ENCODE data around the gene TRMT13.
A peak's percentile ranks its signal among the peaks of the same experiment; 100 is the strongest.
"Not testable (repeated sequence)": the region's sequence is repeated elsewhere in the genome, so short reads cannot be mapped to it uniquely, and the experiment has no call there.

The TRMT13 gene

GRCh38 chr1:100164702-100165101 lies 31.7 kb downstream of the TRMT13 start:
- DNase-seq: no peak

GRCh38 chr1:100168051-100168450 lies 35.1 kb downstream of the TRMT13 start:
- DNase-seq: no peak

- no peak for DNase-seq
Measured at GRCh38 chr1:100177295-100178041, 44.5 kb downstream of the TRMT13 start.

DNA sequence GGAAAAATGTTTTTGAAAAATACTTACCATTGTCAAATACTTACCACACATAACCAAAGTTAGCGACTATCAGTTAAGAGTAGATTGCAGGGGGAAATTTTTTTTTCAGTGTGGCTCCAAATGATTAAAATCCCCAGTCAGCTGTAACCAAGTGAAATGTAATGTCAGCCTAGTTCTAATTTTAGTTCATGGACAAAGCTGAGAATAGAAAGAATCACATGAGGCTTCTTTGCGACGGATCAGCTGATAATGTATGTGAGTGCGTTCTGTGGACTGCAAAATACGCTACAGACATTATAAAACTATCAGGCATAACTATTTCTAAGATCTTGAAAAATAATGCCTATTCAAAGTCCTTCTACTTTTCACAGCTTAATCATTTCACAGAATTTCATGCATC lies 45.1 kb downstream of the TRMT13 start, which contains the start of gene LRRC39:
LRRC39 (minus strand) TSS at position 166 of the 400 bp plus-strand sequence. CDS start 9,740 bp downstream, outside the sequence.
- DNase-seq: no peak

DNA sequence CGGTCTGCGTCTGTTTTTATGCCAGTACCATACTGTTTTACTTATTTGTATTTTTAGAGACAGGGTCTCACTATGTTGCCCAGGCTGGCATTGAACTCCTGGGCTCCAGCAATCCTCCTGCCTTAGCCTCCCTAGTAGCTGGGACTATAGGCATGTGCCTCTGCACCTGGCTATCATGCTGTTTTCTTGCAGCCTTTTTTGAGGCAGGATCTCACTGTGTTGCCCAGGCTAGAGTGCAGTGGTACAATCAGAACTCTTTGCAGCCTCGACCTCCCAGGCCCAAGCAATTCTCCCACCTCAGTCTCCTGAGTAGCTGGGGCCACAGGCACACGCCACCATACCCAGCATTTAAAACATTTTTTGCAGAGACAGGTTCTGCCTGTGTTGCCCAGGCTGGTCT lies 50.4 kb downstream of the TRMT13 start:
- no peak for DNase-seq

GRCh38 chr1:100184536-100184935 lies 51.6 kb downstream of the TRMT13 start:
- DNase-seq: no peak

- DNase-seq: no peak
Measured at GRCh38 chr1:100187912-100188311, 54.9 kb downstream of the TRMT13 start.

DNA sequence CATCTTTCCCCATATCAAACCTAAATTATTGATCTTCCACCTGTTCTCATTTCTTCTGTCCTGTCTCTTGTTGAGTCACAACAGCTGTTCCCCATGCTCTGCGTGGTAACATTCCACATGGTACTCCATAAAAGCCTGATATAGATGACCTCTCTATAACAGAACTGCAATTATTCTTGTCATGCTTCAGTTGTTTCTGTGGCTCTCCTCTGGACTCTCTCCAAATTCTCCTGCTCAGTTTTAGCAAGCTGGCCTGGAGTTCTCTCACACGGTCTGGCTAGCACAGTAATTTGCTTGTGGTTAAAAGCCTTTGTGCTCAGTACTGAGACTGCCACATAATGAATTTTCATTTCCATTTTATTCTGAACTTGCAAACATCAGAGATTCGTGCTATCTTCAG lies 55.7 kb downstream of the TRMT13 start:
- DNase-seq: peak; percentile 55

DNA sequence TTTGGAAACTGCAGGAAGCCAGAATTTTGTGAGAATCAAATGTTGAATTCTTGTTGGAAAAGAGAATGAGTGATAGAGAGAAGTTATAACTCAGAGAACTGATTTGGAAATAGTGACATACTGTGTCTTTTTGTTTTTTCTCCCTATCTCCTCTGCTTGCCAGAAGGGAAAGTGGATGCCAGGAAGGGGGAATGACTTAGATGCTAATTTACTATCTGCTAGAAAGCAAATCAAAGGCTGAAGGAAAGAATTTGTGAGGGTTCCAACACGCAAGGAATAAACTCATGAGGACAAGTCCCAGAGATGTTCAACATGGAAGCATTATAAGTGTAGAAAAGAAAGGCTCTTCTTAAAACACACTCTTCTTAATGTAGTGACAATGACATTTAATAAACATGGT lies 65.6 kb downstream of the TRMT13 start:
- no peak for DNase-seq

GRCh38 chr1:100200060-100200459 lies 67.1 kb downstream of the TRMT13 start:
- not testable (repeated sequence) for DNase-seq

Measured in NCI-H1092 (cell line).